Activated CD8-positive, alpha-beta memory T cell treated with anti-CD3 and anti-CD28 coated beads for 48 hours (primary cell): ENCODE data around the gene TAF1A.

Source experiments
- DNase-seq, 3 experiments: peaks; one replicate each; pipeline ENCODE4 v3.0.0-alpha.2; 2020; ENCODE audit warnings: low read depth in 2 of 3, low spot score in 2 of 3

Gene TAF1A

GRCh38 chr1:222539951-222540597, 49.7 kb downstream of the TAF1A start:
- no peak for DNase-seq

DNA sequence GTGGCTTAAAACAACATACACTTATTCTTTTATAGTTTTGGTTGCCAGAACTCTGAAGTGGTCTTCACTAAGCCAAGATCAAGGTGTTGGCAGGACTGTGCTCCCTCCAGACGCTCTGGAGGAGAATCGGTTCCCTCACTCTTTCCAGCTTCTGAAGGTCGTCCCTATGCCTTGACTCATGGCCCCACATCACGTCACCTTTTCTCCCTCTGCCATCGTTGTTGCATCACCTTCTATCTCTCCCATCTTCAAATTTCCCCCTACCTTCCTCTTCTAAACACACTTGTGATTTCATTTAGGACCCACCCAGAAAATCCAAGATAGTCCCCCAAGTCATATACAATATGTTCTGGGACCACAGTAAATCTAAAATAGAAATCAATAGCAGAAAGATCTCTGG, 54.3 kb downstream of the TAF1A start:
- DNase-seq = no peak

DNA sequence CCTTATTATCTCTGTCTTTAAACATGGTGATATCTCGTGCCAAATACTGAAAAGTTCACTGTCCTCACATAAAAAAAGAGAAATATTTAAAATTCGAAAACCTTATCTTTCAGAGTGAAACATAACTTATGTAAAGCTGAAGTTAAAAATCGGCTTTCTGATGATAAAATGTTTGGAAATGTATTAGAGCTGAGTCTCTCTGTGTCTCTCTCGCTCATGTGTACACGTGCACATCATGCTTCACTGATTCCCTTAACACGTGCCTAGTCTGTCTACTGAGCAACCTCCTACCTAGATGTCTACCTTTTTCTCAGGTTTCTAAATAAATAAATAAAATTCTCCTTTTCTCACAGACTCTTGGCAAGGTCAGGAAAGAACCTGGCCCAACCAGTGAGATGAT, 58.9 kb downstream of the TAF1A start:
- DNase-seq = no peak

- no peak for DNase-seq
Measured at GRCh38 chr1:222529916-222530315, 59.8 kb downstream of the TAF1A start.

GRCh38 chr1:222529181-222529580, 60.6 kb downstream of the TAF1A start:
- no peak for DNase-seq

- DNase-seq = no peak
Measured at GRCh38 chr1:222525951-222526350, 63.8 kb downstream of the TAF1A start.

GRCh38 chr1:222523852-222524251, 65.9 kb downstream of the TAF1A start:
- no peak for DNase-seq

GRCh38 chr1:222522105-222522915, 67.4 kb downstream of the TAF1A start:
- DNase-seq = no peak

DNA sequence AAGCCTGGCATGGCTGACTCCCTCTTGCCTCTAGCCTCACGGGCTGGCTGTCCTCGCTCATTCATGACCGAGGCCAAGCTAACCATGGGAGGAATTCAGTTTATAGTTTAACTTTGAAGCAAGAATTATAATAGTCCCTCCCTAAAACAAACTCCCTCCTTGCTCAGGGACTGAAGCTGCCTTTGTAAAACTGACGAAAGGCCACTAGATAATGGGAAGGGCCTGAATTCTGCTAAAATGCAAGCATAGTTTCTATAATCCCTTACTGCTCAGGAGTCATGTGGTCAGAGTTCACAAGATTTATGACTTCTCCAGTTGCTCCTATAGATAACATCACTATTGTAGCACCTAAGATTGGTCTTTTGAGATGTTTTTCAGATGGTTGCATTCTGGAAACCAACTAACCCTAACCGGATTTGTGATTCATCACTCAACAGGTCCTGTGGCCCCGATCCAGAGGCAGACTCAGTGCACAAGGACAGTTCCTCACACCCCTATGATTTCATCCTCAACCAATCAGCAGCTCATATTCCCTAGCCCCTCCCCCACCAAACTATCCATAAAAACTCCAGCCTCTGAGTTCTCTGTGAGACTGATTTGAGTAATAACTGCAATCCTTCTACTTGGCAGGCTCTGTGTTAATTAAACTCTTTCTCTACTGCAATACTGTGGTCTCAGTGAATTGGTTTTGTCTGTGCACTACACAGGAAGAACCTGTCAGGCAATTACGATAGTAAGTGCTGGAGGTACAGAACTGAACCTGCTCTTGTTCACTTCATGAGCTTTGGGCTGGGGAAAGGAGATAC, 68.2 kb downstream of the TAF1A start:
- DNase-seq = no peak
